Panc1 (cell line): ENCODE data around the gene RPS16. TPM values are rescaled to one million over a fixed set of nuclear protein-coding genes. Genes with fewer than 3 reads are reported as not detected.

Experiments used
- ATAC-seq: fragments of 200-7000 bp; cut with Tn5 transposase; 2 replicates; pipeline ENCODE4 v1.9.1; 2020; ENCODE audit warnings: mild to moderate bottlenecking, moderate library complexity
- BruUV-seq: library from RNA; stranded (reverse); fragments of 400-500 nt; replicated peaks from 2 replicates; lab custom pipeline; 2021; lab: Mats Ljungman, UMichigan
- CTCF ChIA-PET: fragments of 300-600 bp; sonication (Branson Sonifier 250); formaldehyde crosslinking; loops from one replicate; lab custom pipeline; 2022; ENCODE audit warnings: antibody characterized with exemption; lab: Charles Lee
- POLR2A ChIA-PET: fragments of 300-600 bp; sonication (Branson Sonifier 250); formaldehyde crosslinking; loops from one replicate; lab custom pipeline; 2022; ENCODE audit warnings: antibody characterized with exemption; lab: Charles Lee
- DNase-seq: peaks from one replicate; pipeline ENCODE4 v3.0.0-alpha.2; 2010; ENCODE audit warnings: low read depth, low spot score
- H3K27ac ChIP-seq: 2 replicates; pipeline ENCODE4 v1.5.1; 2011; ENCODE audit warnings: mild to moderate bottlenecking, low read length, inconsistent platforms
- H3K27me3 ChIP-seq: fragments of 200-500 bp; sonication (Bioruptor generic); 2 replicates; pipeline ENCODE4 v1.6.0; 2014; ENCODE audit warnings: low read length, inconsistent platforms; ENCODE audit not compliant: control insufficient read depth, insufficient read depth
- H3K36me3 ChIP-seq: fragments of 200-500 bp; sonication (Bioruptor generic); 2 replicates; pipeline ENCODE4 v1.5.1; 2014; ENCODE audit warnings: inconsistent platforms, mild to moderate bottlenecking, low read length, moderate library complexity; ENCODE audit not compliant: control insufficient read depth, insufficient read depth
- H3K4me1 ChIP-seq: 2 replicates; pipeline ENCODE4 v1.5.1; 2011; ENCODE audit warnings: inconsistent platforms, mild to moderate bottlenecking, low read length, moderate library complexity; ENCODE audit not compliant: control insufficient read depth, insufficient read depth
- H3K4me3 ChIP-seq, 2 experiments: 2 replicates each; pipeline ENCODE4 v1.5.1; 2011 to 2012; ENCODE audit warnings: low read depth in 2 of 2, low read length in 2 of 2, mild to moderate bottlenecking in 2 of 2, inconsistent platforms in 1 of 2, moderate library complexity in 1 of 2
- H3K9me3 ChIP-seq: fragments of 200-500 bp; sonication (Bioruptor generic); 2 replicates; pipeline ENCODE4 v1.5.1; 2014; ENCODE audit warnings: low read depth, mild to moderate bottlenecking, inconsistent platforms, low read length, moderate library complexity; ENCODE audit not compliant: control insufficient read depth, insufficient read depth
- CTCF ChIP-seq: fragments of 450-650 bp; IDR thresholded peaks from 2 replicates; pipeline ENCODE4 v1.5.1; 2017; ENCODE audit warnings: mild to moderate bottlenecking
- POLR2AphosphoS5 ChIP-seq: IDR thresholded peaks from 2 replicates; pipeline ENCODE4 v1.6.1; 2012; ENCODE audit warnings: mild to moderate bottlenecking, low read depth, low read length, moderate library complexity
- REST ChIP-seq, 2 experiments: IDR thresholded peaks; 2 replicates each; pipeline ENCODE4 v1.6.1; 2011 to 2012; ENCODE audit warnings: low read depth in 2 of 2, control low read depth in 1 of 2, low read length in 1 of 2, mild to moderate bottlenecking in 1 of 2, moderate library complexity in 1 of 2; ENCODE audit not compliant: insufficient read depth in 1 of 2
- SIN3A ChIP-seq: IDR thresholded peaks from 2 replicates; pipeline ENCODE4 v1.6.1; 2012; ENCODE audit warnings: low read depth, mild to moderate bottlenecking, low read length, moderate library complexity, borderline replicate concordance; ENCODE audit not compliant: insufficient read depth
- TCF7L2 ChIP-seq: IDR thresholded peaks from 2 replicates; pipeline ENCODE4 v1.6.1; 2011; ENCODE audit warnings: mild to moderate bottlenecking, low read depth, low read length, inconsistent platforms
- in situ Hi-C: cut with HindIII; loops from 2 replicates; pipeline ENCODE4 v1.10.0; 2016; ENCODE audit warnings: low sequenced_read_pairs, low pct_unique_long_range_greater_than_20kb
- intact Hi-C: fragments of 100-400 bp; cut with micrococcal nuclease; formaldehyde crosslinking; loops from one replicate; pipeline ENCODE4 v1.10.0; 2022; ENCODE audit not compliant: unreplicated experiment
- total RNA-seq: library from RNA; stranded (reverse); gene quantifications from one replicate; pipeline ENCODE4 v1.2.1, GENCODE V29; 2021; ENCODE audit not compliant: unreplicated experiment

Gene RPS16
- total RNA-seq, 1 experiment from 2014 or later, result 27,832 TPM

DNA sequence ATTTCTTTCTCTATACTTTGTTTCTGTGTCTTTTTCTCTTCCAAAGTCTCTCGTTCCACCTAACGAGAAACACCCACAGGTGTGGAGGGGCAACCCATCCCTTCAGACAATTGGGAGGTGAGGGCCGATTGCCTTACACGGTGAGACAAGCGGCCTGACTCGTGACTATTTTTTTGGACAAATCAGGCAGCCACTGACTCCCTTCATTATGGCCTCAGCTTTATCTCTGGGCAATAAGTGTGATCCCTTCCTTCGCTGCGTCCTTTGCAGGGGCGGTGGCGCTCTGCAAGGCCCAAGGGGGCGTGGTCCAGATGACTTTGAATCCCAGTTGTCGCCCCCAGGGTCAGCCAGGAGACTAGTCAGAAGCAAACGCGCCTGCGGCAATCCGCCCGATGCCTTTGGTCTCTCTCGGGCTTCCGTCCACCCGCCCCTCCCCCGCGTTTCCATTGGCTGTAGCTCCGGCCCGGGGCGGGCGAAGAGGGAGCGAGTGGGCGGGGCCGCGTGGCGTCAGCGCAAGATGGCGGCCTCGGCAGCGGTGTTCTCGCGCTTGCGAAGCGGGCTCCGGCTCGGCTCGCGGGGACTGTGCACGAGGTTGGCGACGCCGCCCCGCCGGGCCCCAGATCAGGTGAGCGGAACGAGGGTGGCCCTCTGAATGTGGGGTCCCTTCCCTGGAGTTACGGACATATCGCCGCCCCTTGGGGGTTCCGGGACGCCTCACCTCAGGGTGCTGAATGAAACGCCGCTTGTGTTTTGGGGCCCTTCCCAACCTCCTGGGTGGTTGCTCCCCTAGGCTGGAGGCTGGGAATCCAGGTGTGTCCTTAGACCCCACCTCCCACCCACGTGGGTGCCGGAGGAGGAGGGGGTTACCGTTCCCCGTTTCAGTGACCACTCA lies 44.8 kb upstream of the RPS16 start, which contains the start of gene TIMM50:
Gene TIMM50 (plus strand): TSS at position 502 of the 892 bp plus-strand sequence. CDS start 16 bp downstream, at position 518.
- ChIA-PET CTCF (interaction anchor here (0.5 to 2.1 kb wide), 24 partner anchors 12 to 740 kb away, joined by 3 to 24 read pairs (median 6); partner anchors contain the start of genes DLL3, EID2B and SAMD4B), POLR2A (interaction anchor here (0.5 to 2.3 kb wide), 36 partner anchors 10 to 818 kb away, joined by 3 to 46 read pairs (median 6); partner anchors contain the start of genes DLL3, EID2B, RPS16 and SAMD4B)
- Histone ChIP-seq H3K27me3 (no peaks in the 10 kb centered on the region), H3K27ac (peak within 1 kb of the TSS; percentile 86), H3K36me3 (peaks cover 40% of the 10 kb centered on the region), H3K4me3 (peak within 1 kb of the TSS; percentile 39 to 55), H3K9me3 (no peaks in the 10 kb centered on the region), H3K4me1 (peaks cover 23% of the 10 kb centered on the region)
- TF ChIP-seq CTCF, result no peak
- TF ChIP-seq REST (IDR thresholded peaks at IDR 0.05; ENCODE audit: insufficient read depth in 1 of 2, low read depth in 2 of 2, low read length in 1 of 2), result no peak
- TF ChIP-seq TCF7L2, result no peak
- no peak for TF ChIP-seq SIN3A
- no peak for TF ChIP-seq POLR2AphosphoS5
- DNase-seq (peak; percentile 100), ATAC-seq (peak; percentile 96)
- intact Hi-C loops, result loop anchor here (2.0 kb wide), 1 partner anchor 26 kb away; no protein-coding TSS in a partner anchor
- in situ Hi-C loops, result no loop called here
- BruUV-seq, result no TSS peak

- Histone ChIP-seq H3K36me3 (peaks cover 39% of the 10 kb centered on the region), H3K27me3 (no peaks in the 10 kb centered on the region), H3K4me3 (peak overlapping the region; percentile 39 to 55), H3K4me1 (peaks cover 23% of the 10 kb centered on the region), H3K27ac (peak overlapping the region; percentile 86), H3K9me3 (no peaks in the 10 kb centered on the region)
- DNase-seq (no peak), ATAC-seq (peak; percentile 2)
- TF ChIP-seq REST (IDR thresholded peaks at IDR 0.05; ENCODE audit: insufficient read depth in 1 of 2, low read depth in 2 of 2, low read length in 1 of 2), result no peak
- no peak for TF ChIP-seq POLR2AphosphoS5
- TF ChIP-seq SIN3A, result no peak
- no peak for TF ChIP-seq CTCF
- TF ChIP-seq TCF7L2, result no peak
- BruUV-seq, result TSS peak; percentile 97
- ChIA-PET CTCF (interaction anchor here (0.5 to 2.1 kb wide), 10 partner anchors 18 to 287 kb away, joined by 3 to 24 read pairs (median 8); partner anchors contain the start of genes DLL3, EID2B and SAMD4B), POLR2A (interaction anchor here (0.6 to 2.3 kb wide), 21 partner anchors 11 to 372 kb away, joined by 3 to 46 read pairs (median 6); partner anchors contain the start of genes DLL3, EID2B, RPS16 and SUPT5H)
- in situ Hi-C loops, result no loop called here
- intact Hi-C loops, result loop anchor here (2.0 kb wide), 1 partner anchor 27 kb away; no protein-coding TSS in a partner anchor
Observed at GRCh38 chr19:39479916-39480315, 44.2 kb upstream of the RPS16 start.
